Keratinocyte (primary cell): ENCODE results near the gene MTHFD2. TPM values are rescaled to one million over a fixed set of nuclear protein-coding genes. Genes with fewer than 3 reads are reported as not detected.
A peak's percentile ranks its signal among the peaks of the same experiment; 100 is the strongest.

Source experiments
- DNase-seq: peaks from one replicate; pipeline ENCODE4 v3.0.0-alpha.2; 2011; ENCODE audit warnings: low read depth, missing footprints, low spot score
- FAIRE-seq: peaks from 2 replicates; lab custom pipeline; 2011; peaks lifted over from hg19 to GRCh38; lab: Jason Lieb, UNC
- H2AFZ ChIP-seq: 2 replicates; pipeline ENCODE4 v1.6.0; 2012; ENCODE audit warnings: low read length, control low read depth, inconsistent platforms; ENCODE audit not compliant: control insufficient read depth
- H3K27ac ChIP-seq: 2 replicates; pipeline ENCODE4 v1.5.1; 2011; ENCODE audit warnings: low read length; ENCODE audit not compliant: control insufficient read depth, insufficient read depth
- H3K27me3 ChIP-seq: 3 replicates; pipeline ENCODE4 v1.6.0; 2011; ENCODE audit warnings: low read length; ENCODE audit not compliant: control insufficient read depth, insufficient read depth; ENCODE audit errors: extremely low read depth
- H3K36me3 ChIP-seq, 2 experiments: 2 replicates in 1 of 2; 3 replicates in 1 of 2; pipeline ENCODE4 v1.5.1; 2011; ENCODE audit warnings: low read length in 2 of 2, mild to moderate bottlenecking in 1 of 2; ENCODE audit not compliant: control insufficient read depth in 2 of 2, insufficient read depth in 2 of 2; ENCODE audit errors: extremely low read depth in 1 of 2
- H3K4me1 ChIP-seq: 3 replicates; pipeline ENCODE4 v1.5.1; 2011; ENCODE audit warnings: low read length; ENCODE audit not compliant: control insufficient read depth, insufficient read depth; ENCODE audit errors: extremely low read depth
- H3K4me2 ChIP-seq: 3 replicates; pipeline ENCODE4 v1.6.0; 2011; ENCODE audit warnings: low read depth, low read length; ENCODE audit not compliant: control insufficient read depth, insufficient read depth; ENCODE audit errors: extremely low read depth
- H3K4me3 ChIP-seq, 3 experiments: fragments of 200-600 bp in 1 of 3; sonication (generic) in 1 of 3; 2 replicates in 2 of 3; 3 replicates in 1 of 3; pipeline ENCODE4 v1.5.1; 2011 to 2016; ENCODE audit warnings: low read length in 3 of 3, mild to moderate bottlenecking in 3 of 3, control low read depth in 2 of 3, inconsistent platforms in 1 of 3, low read depth in 1 of 3, mixed read lengths in 1 of 3, mixed run types in 1 of 3, moderate library complexity in 1 of 3; ENCODE audit not compliant: control insufficient read depth in 2 of 3, insufficient read depth in 2 of 3; ENCODE audit errors: extremely low read depth in 1 of 3
- H3K79me2 ChIP-seq: 2 replicates; pipeline ENCODE4 v1.6.0; 2012; ENCODE audit warnings: low read length; ENCODE audit not compliant: control insufficient read depth, insufficient read depth
- H3K9ac ChIP-seq: 3 replicates; pipeline ENCODE4 v1.6.0; 2011; ENCODE audit warnings: low read length; ENCODE audit not compliant: control insufficient read depth, insufficient read depth; ENCODE audit errors: extremely low read depth
- H3K9me1 ChIP-seq: 3 replicates; pipeline ENCODE4 v1.6.0; 2011; ENCODE audit warnings: low read length; ENCODE audit not compliant: control insufficient read depth, insufficient read depth; ENCODE audit errors: extremely low read depth
- H3K9me3 ChIP-seq: 2 replicates; pipeline ENCODE4 v1.5.1; 2012; ENCODE audit warnings: low read depth, low read length; ENCODE audit not compliant: control insufficient read depth
- H4K20me1 ChIP-seq: 3 replicates; pipeline ENCODE4 v1.6.0; 2011; ENCODE audit warnings: low read length; ENCODE audit not compliant: control insufficient read depth, insufficient read depth; ENCODE audit errors: extremely low read depth
- EZH2 ChIP-seq: IDR thresholded peaks from one replicate; pipeline ENCODE4 v1.6.1; 2012; ENCODE audit warnings: inconsistent platforms, mild to moderate bottlenecking, low read length, moderate library complexity
- dilution Hi-C: fragments of 300-500 bp; cut with MboI; formaldehyde crosslinking; loops from one replicate; pipeline ENCODE4 v1.7.0; 2020; ENCODE audit warnings: low sequenced_read_pairs; ENCODE audit not compliant: extremely low pct_ligation_motif_present
- polyA plus RNA-seq, 5 experiments: library from polyadenylated mRNA; depleted of rRNA in 3 of 5; stranded (reverse) in 3 of 5; stranded (forward) in 1 of 5; unstranded in 1 of 5; fragments of >200 nt; gene quantifications; 1 replicate in 1 of 5; 2 replicates in 3 of 5; 3 replicates in 1 of 5; pipeline versions ENCODE4 v1.2.1 to v1.2.3, GENCODE V29; 2011 to 2012; ENCODE audit warnings: missing spikeins in 2 of 5, low read depth in 1 of 5, low replicate concordance in 1 of 5
- TF ChIP-seq, protein P1 (sequence below), 3 experiments: IDR thresholded peaks in 1 of 3; conservative IDR thresholded peaks in 1 of 3; optimal IDR thresholded peaks in 1 of 3; 2 replicates in 2 of 3; 3 replicates in 1 of 3; pipeline versions ENCODE3 to v1.5.1; 2011; ENCODE audit warnings: low read length in 3 of 3, mild to moderate bottlenecking in 3 of 3, moderate library complexity in 2 of 3, control low read depth in 1 of 3, inconsistent platforms in 1 of 3; ENCODE audit not compliant: insufficient read depth in 2 of 3; ENCODE audit errors: extremely low read depth in 1 of 3

The MTHFD2 gene
- polyA plus RNA-seq, 1 donor (not counting 4 experiments of a cell fraction or from before 2014, with no cell fraction given), result 114 TPM

DNA sequence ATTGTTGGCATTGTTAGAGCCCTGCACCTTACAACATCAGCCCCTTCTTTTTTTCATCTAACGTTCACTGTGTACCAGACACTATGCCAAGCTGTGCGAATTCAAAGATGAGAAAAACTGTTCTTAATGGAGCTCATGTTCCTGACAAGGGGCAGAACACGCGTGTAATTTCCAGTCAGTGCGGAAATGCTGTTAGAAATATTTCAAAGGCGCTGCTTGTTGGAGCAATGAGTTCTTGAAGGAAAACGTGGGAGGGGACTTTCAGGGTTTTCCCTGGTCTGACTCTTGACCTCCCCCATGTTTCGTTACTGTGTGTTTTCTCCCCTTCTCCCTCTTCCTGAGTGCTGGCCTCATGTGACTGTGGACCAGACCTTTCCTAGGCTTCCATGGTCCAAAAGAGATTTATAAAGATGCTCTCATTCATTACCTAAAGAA lies 1.5 kb downstream of the MTHFD2 start:
- Histone ChIP-seq H3K79me2 (peaks cover 64% of the 10 kb centered on the region), H2AFZ (no peak overlapping the region), H3K36me3 (peaks cover 4 to 17% of the 10 kb centered on the region in 2 experiments), H3K9me3 (no peaks in the 10 kb centered on the region), H4K20me1 (peaks cover 22% of the 10 kb centered on the region), H3K4me1 (peaks cover 30% of the 10 kb centered on the region), H3K27me3 (no peaks in the 10 kb centered on the region), H3K4me2 (peak overlapping the region; percentile 78), H3K9me1 (no peaks in the 10 kb centered on the region), H3K9ac (peak overlapping the region; percentile 97), H3K4me3 (peak overlapping the region; percentile 80 to 93 (median 87)), H3K27ac (peak overlapping the region; percentile 85)
- TF ChIP-seq EZH2, result no peak
- TF ChIP-seq, protein P1, sequence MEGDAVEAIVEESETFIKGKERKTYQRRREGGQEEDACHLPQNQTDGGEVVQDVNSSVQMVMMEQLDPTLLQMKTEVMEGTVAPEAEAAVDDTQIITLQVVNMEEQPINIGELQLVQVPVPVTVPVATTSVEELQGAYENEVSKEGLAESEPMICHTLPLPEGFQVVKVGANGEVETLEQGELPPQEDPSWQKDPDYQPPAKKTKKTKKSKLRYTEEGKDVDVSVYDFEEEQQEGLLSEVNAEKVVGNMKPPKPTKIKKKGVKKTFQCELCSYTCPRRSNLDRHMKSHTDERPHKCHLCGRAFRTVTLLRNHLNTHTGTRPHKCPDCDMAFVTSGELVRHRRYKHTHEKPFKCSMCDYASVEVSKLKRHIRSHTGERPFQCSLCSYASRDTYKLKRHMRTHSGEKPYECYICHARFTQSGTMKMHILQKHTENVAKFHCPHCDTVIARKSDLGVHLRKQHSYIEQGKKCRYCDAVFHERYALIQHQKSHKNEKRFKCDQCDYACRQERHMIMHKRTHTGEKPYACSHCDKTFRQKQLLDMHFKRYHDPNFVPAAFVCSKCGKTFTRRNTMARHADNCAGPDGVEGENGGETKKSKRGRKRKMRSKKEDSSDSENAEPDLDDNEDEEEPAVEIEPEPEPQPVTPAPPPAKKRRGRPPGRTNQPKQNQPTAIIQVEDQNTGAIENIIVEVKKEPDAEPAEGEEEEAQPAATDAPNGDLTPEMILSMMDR (optimal IDR thresholded peaks at IDR 0.05 in 1 of 3, IDR thresholded peaks at IDR 0.05 in 1 of 3, conservative IDR thresholded peaks at IDR 0.05 in 1 of 3; ENCODE audit: extremely low read depth in 1 of 3, insufficient read depth in 2 of 3, low read length in 3 of 3), result no peak
- no peak for DNase-seq
- dilution Hi-C loops, result no loop called here
- no peak for FAIRE-seq

DNA sequence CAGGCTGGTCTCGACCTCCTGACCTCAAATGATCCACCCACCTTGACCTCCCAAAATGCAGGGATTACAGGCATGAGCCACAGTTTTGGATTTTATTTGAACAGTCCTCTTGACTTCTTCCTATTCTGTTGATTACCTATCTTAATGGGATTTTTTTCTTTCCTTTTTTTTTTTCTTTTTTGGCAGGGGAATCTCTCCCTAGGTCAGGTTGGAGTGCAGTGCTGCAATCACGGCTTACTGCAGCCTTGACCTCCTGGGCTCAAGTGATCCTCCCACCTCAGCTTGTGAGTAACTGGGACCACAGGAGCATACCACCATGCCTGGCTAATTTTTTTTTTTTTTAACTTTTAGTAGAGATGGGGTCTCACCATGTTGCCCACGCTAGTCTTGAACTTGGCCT lies 2.8 kb downstream of the MTHFD2 start:
- TF ChIP-seq, protein P1 (optimal IDR thresholded peaks at IDR 0.05 in 1 of 3, IDR thresholded peaks at IDR 0.05 in 1 of 3, conservative IDR thresholded peaks at IDR 0.05 in 1 of 3; ENCODE audit: extremely low read depth in 1 of 3, insufficient read depth in 2 of 3, low read length in 3 of 3), result no peak
- no peak for TF ChIP-seq EZH2
- Histone ChIP-seq H3K36me3 (peaks cover 4 to 28% of the 10 kb centered on the region in 2 experiments), H3K27ac (no peak overlapping the region), H3K27me3 (no peaks in the 10 kb centered on the region), H3K4me3 (no peak overlapping the region), H3K79me2 (peaks cover 77% of the 10 kb centered on the region), H3K4me1 (peaks cover 42% of the 10 kb centered on the region), H2AFZ (no peak overlapping the region), H3K4me2 (peak overlapping the region; percentile 78), H3K9ac (no peak overlapping the region), H4K20me1 (peaks cover 28% of the 10 kb centered on the region), H3K9me1 (peaks cover under 1% of the 10 kb centered on the region), H3K9me3 (no peaks in the 10 kb centered on the region)
- DNase-seq (no peak), FAIRE-seq (no peak)
- dilution Hi-C loops, result no loop called here
